Measurements from ENCODE around the gene LYZL6. TPM values are rescaled to one million over a fixed set of nuclear protein-coding genes. Genes with fewer than 3 reads are reported as not detected.

Gene LYZL6, protein sequence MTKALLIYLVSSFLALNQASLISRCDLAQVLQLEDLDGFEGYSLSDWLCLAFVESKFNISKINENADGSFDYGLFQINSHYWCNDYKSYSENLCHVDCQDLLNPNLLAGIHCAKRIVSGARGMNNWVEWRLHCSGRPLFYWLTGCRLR
- not detected for polyA plus RNA-seq (2013, experiment 1 of 2)
- polyA plus RNA-seq (2013, experiment 2 of 2): not detected

DNA sequence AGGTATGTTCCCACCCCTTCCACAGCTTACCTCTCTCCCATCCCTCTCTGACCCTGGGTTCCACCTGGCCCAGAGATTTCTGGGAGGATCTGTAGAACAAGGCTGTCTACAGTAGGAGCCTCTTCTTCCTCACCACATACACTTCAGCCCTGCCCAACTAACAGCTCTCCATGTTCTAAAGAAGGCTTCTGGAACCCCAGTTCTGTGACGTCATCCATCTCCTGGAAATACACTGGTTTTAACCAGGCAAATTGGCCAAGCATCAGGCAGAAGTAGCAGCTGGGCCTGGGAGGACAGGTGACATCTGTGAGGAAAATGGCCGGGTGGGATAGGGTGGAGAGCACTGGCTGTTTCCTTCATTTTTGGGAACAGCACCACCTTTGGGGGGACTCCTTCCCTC is at the start of gene LYZL6:
Gene LYZL6 (minus strand): TSS at position 177 of the 400 bp plus-strand sequence. CDS start 4,357 bp downstream, outside the sequence.
- DNase-seq: no peak
- H3K9ac ChIP-seq (ENCODE audit: low read length): no peak within 1 kb of the TSS
- H3K79me2 ChIP-seq (ENCODE audit: control insufficient read depth, insufficient read depth, low read length): no peaks in the 10 kb centered on the region
- H4K5ac ChIP-seq (ENCODE audit: low read length): no peak within 1 kb of the TSS
- H3K4me3 ChIP-seq (ENCODE audit: low read length): no peak within 1 kb of the TSS
- no peak within 1 kb of the TSS for H2BK5ac ChIP-seq (ENCODE audit: low read length)
- H3K36me3 ChIP-seq (ENCODE audit: control insufficient read depth, insufficient read depth, low read length): no peaks in the 10 kb centered on the region
- no peaks in the 10 kb centered on the region for H3K79me1 ChIP-seq (ENCODE audit: low read length)
- H3K4me1 ChIP-seq (ENCODE audit: control insufficient read depth, low read depth, low read length): no peaks in the 10 kb centered on the region
- no peaks in the 10 kb centered on the region for H3K27me3 ChIP-seq (ENCODE audit: insufficient read depth, low read length, poor library complexity)
- H3K4ac ChIP-seq (ENCODE audit: low read depth, low read length): no peak within 1 kb of the TSS
- no peak within 1 kb of the TSS for H2AK5ac ChIP-seq (ENCODE audit: low read length)
- H3K56ac ChIP-seq (ENCODE audit: low read length): no peak within 1 kb of the TSS
- H3K4me2 ChIP-seq (ENCODE audit: low read length): no peak within 1 kb of the TSS
- H3K27ac ChIP-seq (ENCODE audit: low read depth, low read length): peak within 1 kb of the TSS; percentile 71
- H2BK120ac ChIP-seq (ENCODE audit: low read depth, low read length): peak within 1 kb of the TSS; percentile 8
- no peak within 1 kb of the TSS for H3K18ac ChIP-seq (ENCODE audit: low read length)
- no peak within 1 kb of the TSS for H2BK15ac ChIP-seq (replicated peaks; ENCODE audit: low read depth)
- WGBS (ENCODE audit: extremely low coverage, insufficient coverage, low lambda C conversion rate): no CpG with 5 or more reads among the region's 2 CpGs
- no peak within 1 kb of the TSS for H3K23ac ChIP-seq (ENCODE audit: low read length)
- H4K8ac ChIP-seq (ENCODE audit: low read depth, low read length): peak within 1 kb of the TSS; percentile 39

- Histone ChIP-seq H3K9ac (ENCODE audit: low read length) (no peak overlapping the region), H3K18ac (ENCODE audit: low read length) (no peak overlapping the region), H3K79me2 (ENCODE audit: control insufficient read depth, insufficient read depth, low read length) (no peaks in the 10 kb centered on the region), H3K36me3 (ENCODE audit: control insufficient read depth, insufficient read depth, low read length) (no peaks in the 10 kb centered on the region), H4K8ac (ENCODE audit: low read depth, low read length) (no peak overlapping the region), H4K5ac (ENCODE audit: low read length) (no peak overlapping the region), H2BK5ac (ENCODE audit: low read length) (no peak overlapping the region), H3K4ac (ENCODE audit: low read depth, low read length) (no peak overlapping the region), H3K27ac (ENCODE audit: low read depth, low read length) (no peak overlapping the region), H3K4me3 (ENCODE audit: low read length) (no peak overlapping the region), H3K4me2 (ENCODE audit: low read length) (no peak overlapping the region), H2BK15ac (replicated peaks; ENCODE audit: low read depth) (no peak overlapping the region), H3K27me3 (ENCODE audit: insufficient read depth, low read length, poor library complexity) (no peaks in the 10 kb centered on the region), H2AK5ac (ENCODE audit: low read length) (no peak overlapping the region), H3K56ac (ENCODE audit: low read length) (no peak overlapping the region), H2BK120ac (ENCODE audit: low read depth, low read length) (no peak overlapping the region), H3K79me1 (ENCODE audit: low read length) (no peaks in the 10 kb centered on the region), H3K23ac (ENCODE audit: low read length) (no peak overlapping the region), H3K4me1 (ENCODE audit: control insufficient read depth, low read depth, low read length) (no peaks in the 10 kb centered on the region)
- WGBS (ENCODE audit: extremely low coverage, insufficient coverage, low lambda C conversion rate): no CpG with 5 or more reads among the region's 2 CpGs
- no peak for DNase-seq
These were observed 47.6 kb upstream of the LYZL6 start for GRCh38 chr17:35991075-35991474.

DNA sequence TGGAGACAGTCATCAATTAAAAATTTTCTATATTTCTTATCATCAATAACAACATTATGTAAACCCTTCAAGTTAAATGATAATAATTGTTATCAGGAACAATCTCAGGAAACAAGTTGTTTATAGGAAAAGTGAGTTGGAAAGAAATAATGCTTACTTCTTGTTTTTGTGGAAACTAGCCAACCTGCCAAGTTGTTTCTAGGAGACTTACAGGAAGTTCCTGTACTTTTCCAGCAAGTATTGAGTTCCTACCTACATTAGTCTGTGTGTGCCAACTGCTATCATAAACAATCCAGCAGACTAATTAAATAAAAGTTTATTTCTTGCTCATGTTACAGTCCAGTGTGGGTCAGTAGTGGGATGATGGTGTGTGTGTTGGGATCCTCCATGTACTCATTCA is 44.7 kb upstream of the LYZL6 start:
- H3K56ac ChIP-seq (ENCODE audit: low read length): no peak overlapping the region
- H3K9ac ChIP-seq (ENCODE audit: low read length): no peak overlapping the region
- no peak overlapping the region for H4K8ac ChIP-seq (ENCODE audit: low read depth, low read length)
- no peaks in the 10 kb centered on the region for H3K36me3 ChIP-seq (ENCODE audit: control insufficient read depth, insufficient read depth, low read length)
- no peak for DNase-seq
- H3K79me1 ChIP-seq (ENCODE audit: low read length): no peaks in the 10 kb centered on the region
- H2BK5ac ChIP-seq (ENCODE audit: low read length): no peak overlapping the region
- H3K4me2 ChIP-seq (ENCODE audit: low read length): no peak overlapping the region
- no peak overlapping the region for H2AK5ac ChIP-seq (ENCODE audit: low read length)
- H4K5ac ChIP-seq (ENCODE audit: low read length): no peak overlapping the region
- no peak overlapping the region for H2BK120ac ChIP-seq (ENCODE audit: low read depth, low read length)
- no peak overlapping the region for H3K23ac ChIP-seq (ENCODE audit: low read length)
- no peak overlapping the region for H3K27ac ChIP-seq (ENCODE audit: low read depth, low read length)
- no peaks in the 10 kb centered on the region for H3K79me2 ChIP-seq (ENCODE audit: control insufficient read depth, insufficient read depth, low read length)
- no peak overlapping the region for H2BK15ac ChIP-seq (replicated peaks; ENCODE audit: low read depth)
- no peaks in the 10 kb centered on the region for H3K4me1 ChIP-seq (ENCODE audit: control insufficient read depth, low read depth, low read length)
- no peak overlapping the region for H3K18ac ChIP-seq (ENCODE audit: low read length)
- H3K4ac ChIP-seq (ENCODE audit: low read depth, low read length): no peak overlapping the region
- no peak overlapping the region for H3K4me3 ChIP-seq (ENCODE audit: low read length)
- H3K27me3 ChIP-seq (ENCODE audit: insufficient read depth, low read length, poor library complexity): no peaks in the 10 kb centered on the region

GRCh38 chr17:35986643-35987042 is 43.1 kb upstream of the LYZL6 start, which contains the start of gene CCL14:
Gene CCL14 (minus strand): TSS chr17:35986729. CDS start chr17:35986649, 80 bp downstream.
- no peak within 1 kb of the TSS for H2AK5ac ChIP-seq (ENCODE audit: low read length)
- H4K8ac ChIP-seq (ENCODE audit: low read depth, low read length): no peak within 1 kb of the TSS
- H3K79me1 ChIP-seq (ENCODE audit: low read length): no peaks in the 10 kb centered on the region
- no peak within 1 kb of the TSS for H2BK120ac ChIP-seq (ENCODE audit: low read depth, low read length)
- H3K4me1 ChIP-seq (ENCODE audit: control insufficient read depth, low read depth, low read length): no peaks in the 10 kb centered on the region
- no peak within 1 kb of the TSS for H2BK5ac ChIP-seq (ENCODE audit: low read length)
- H3K36me3 ChIP-seq (ENCODE audit: control insufficient read depth, insufficient read depth, low read length): no peaks in the 10 kb centered on the region
- H3K79me2 ChIP-seq (ENCODE audit: control insufficient read depth, insufficient read depth, low read length): no peaks in the 10 kb centered on the region
- DNase-seq: no peak
- no CpG with 5 or more reads among the region's 1 CpG for WGBS (ENCODE audit: extremely low coverage, insufficient coverage, low lambda C conversion rate)
- H3K23ac ChIP-seq (ENCODE audit: low read length): no peak within 1 kb of the TSS
- H3K9ac ChIP-seq (ENCODE audit: low read length): no peak within 1 kb of the TSS
- H3K27me3 ChIP-seq (ENCODE audit: insufficient read depth, low read length, poor library complexity): no peaks in the 10 kb centered on the region
- H2BK15ac ChIP-seq (replicated peaks; ENCODE audit: low read depth): no peak within 1 kb of the TSS
- no peak within 1 kb of the TSS for H3K27ac ChIP-seq (ENCODE audit: low read depth, low read length)
- no peak within 1 kb of the TSS for H3K4me2 ChIP-seq (ENCODE audit: low read length)
- no peak within 1 kb of the TSS for H3K18ac ChIP-seq (ENCODE audit: low read length)
- H3K56ac ChIP-seq (ENCODE audit: low read length): no peak within 1 kb of the TSS
- no peak within 1 kb of the TSS for H3K4ac ChIP-seq (ENCODE audit: low read depth, low read length)
- H3K4me3 ChIP-seq (ENCODE audit: low read length): no peak within 1 kb of the TSS
- H4K5ac ChIP-seq (ENCODE audit: low read length): no peak within 1 kb of the TSS

GRCh38 chr17:35984140-35984539 is 40.6 kb upstream of the LYZL6 start:
- H3K36me3 ChIP-seq (ENCODE audit: control insufficient read depth, insufficient read depth, low read length): no peaks in the 10 kb centered on the region
- no peak overlapping the region for H3K23ac ChIP-seq (ENCODE audit: low read length)
- no peak overlapping the region for H4K8ac ChIP-seq (ENCODE audit: low read depth, low read length)
- H2AK5ac ChIP-seq (ENCODE audit: low read length): no peak overlapping the region
- H3K27me3 ChIP-seq (ENCODE audit: insufficient read depth, low read length, poor library complexity): no peaks in the 10 kb centered on the region
- no peak overlapping the region for H2BK5ac ChIP-seq (ENCODE audit: low read length)
- no peak overlapping the region for H3K4me2 ChIP-seq (ENCODE audit: low read length)
- H3K9ac ChIP-seq (ENCODE audit: low read length): no peak overlapping the region
- H2BK120ac ChIP-seq (ENCODE audit: low read depth, low read length): no peak overlapping the region
- H3K79me1 ChIP-seq (ENCODE audit: low read length): no peaks in the 10 kb centered on the region
- no peak overlapping the region for H3K27ac ChIP-seq (ENCODE audit: low read depth, low read length)
- WGBS (ENCODE audit: extremely low coverage, insufficient coverage, low lambda C conversion rate): no CpG with 5 or more reads among the region's 6 CpGs
- no peaks in the 10 kb centered on the region for H3K4me1 ChIP-seq (ENCODE audit: control insufficient read depth, low read depth, low read length)
- DNase-seq: no peak
- no peak overlapping the region for H3K18ac ChIP-seq (ENCODE audit: low read length)
- H3K4me3 ChIP-seq (ENCODE audit: low read length): no peak overlapping the region
- H3K4ac ChIP-seq (ENCODE audit: low read depth, low read length): no peak overlapping the region
- H3K56ac ChIP-seq (ENCODE audit: low read length): no peak overlapping the region
- no peak overlapping the region for H2BK15ac ChIP-seq (replicated peaks; ENCODE audit: low read depth)
- H3K79me2 ChIP-seq (ENCODE audit: control insufficient read depth, insufficient read depth, low read length): no peaks in the 10 kb centered on the region
- no peak overlapping the region for H4K5ac ChIP-seq (ENCODE audit: low read length)

Data from mesendoderm (in vitro differentiated cells).